K562 (cell line): Measurements from ENCODE around the gene ABCC5. TPM values are rescaled to one million over a fixed set of nuclear protein-coding genes. Genes with fewer than 3 reads are reported as not detected.

ENCODE experiments used
- ARHGAP35 ChIP-seq: fragments of 450-650 bp; IDR thresholded peaks from 2 replicates; pipeline ENCODE4 v1.6.1; 2018; ENCODE audit not compliant: partially characterized antibody
- CBFB ChIP-seq: sonication (generic); formaldehyde crosslinking; IDR thresholded peaks from 2 replicates; pipeline ENCODE4 v1.4.0; 2020; ENCODE audit warnings: mild to moderate bottlenecking, missing genetic modification reagents
- ERF ChIP-seq: fragments of 450-650 bp; formaldehyde crosslinking; IDR thresholded peaks from 2 replicates; pipeline ENCODE4 v1.4.0; 2020; ENCODE audit warnings: mild to moderate bottlenecking, mixed read lengths
- FOXJ2 ChIP-seq: fragments of 200-800 bp; sonication (Bioruptor generic); IDR thresholded peaks from 2 replicates; pipeline ENCODE4 v1.6.1; 2016; ENCODE audit warnings: missing genetic modification characterization, missing compliant biosample characterization
- FOXP1 ChIP-seq: sonication (generic); formaldehyde crosslinking; IDR thresholded peaks from 2 replicates; pipeline ENCODE4 v1.8.0; 2022; ENCODE audit warnings: mild to moderate bottlenecking, missing genetic modification reagents
- GTF2A2 ChIP-seq: IDR thresholded peaks from 2 replicates; pipeline ENCODE4 v1.6.1; 2016; ENCODE audit warnings: mild to moderate bottlenecking, missing genetic modification characterization, missing compliant biosample characterization
- HMGXB4 ChIP-seq: sonication (generic); formaldehyde crosslinking; IDR thresholded peaks from 2 replicates; pipeline ENCODE4 v1.8.1; 2023; ENCODE audit warnings: mild to moderate bottlenecking, missing genetic modification reagents
- ILF3 ChIP-seq: fragments of 450-650 bp; IDR thresholded peaks from 2 replicates; pipeline ENCODE4 v1.6.1; 2018; ENCODE audit warnings: antibody characterized with exemption, mild to moderate bottlenecking, moderate library complexity, borderline replicate concordance
- MAFG ChIP-seq: fragments of 450-650 bp; conservative IDR thresholded peaks from 2 replicates; pipeline ENCODE4 v1.6.1; 2016; ENCODE audit warnings: missing genetic modification characterization, missing compliant biosample characterization
- MECOM ChIP-seq: fragments of 250-450 bp; sonication (Bioruptor Pico); IDR thresholded peaks from 2 replicates; pipeline ENCODE4 v1.8.0; 2022; ENCODE audit warnings: inconsistent platforms
- NR2C2 ChIP-seq, 2 experiments: fragments of 200-800 bp in 1 of 2; sonication (Bioruptor generic) in 1 of 2; sonication (generic) in 1 of 2; formaldehyde crosslinking in 1 of 2; IDR thresholded peaks; 2 replicates each; pipeline versions ENCODE4 v1.6.1 to v1.8.0; 2016 to 2022; ENCODE audit warnings: mild to moderate bottlenecking in 1 of 2, missing compliant biosample characterization in 1 of 2, missing genetic modification characterization in 1 of 2, missing genetic modification reagents in 1 of 2
- POU5F1 ChIP-seq: fragments of 150-350 bp; IDR thresholded peaks from 2 replicates; pipeline ENCODE4 v1.6.1; 2014; ENCODE audit warnings: borderline replicate concordance, low read length, low read depth, mild to moderate bottlenecking; ENCODE audit not compliant: partially characterized antibody
- SLC30A9 ChIP-seq: fragments of 250-450 bp; sonication (Bioruptor Pico); IDR thresholded peaks from 2 replicates; pipeline ENCODE4 v1.8.0; 2022; ENCODE audit warnings: mild to moderate bottlenecking, moderate library complexity
- SMARCC2 ChIP-seq: fragments of 450-650 bp; IDR thresholded peaks from 2 replicates; pipeline ENCODE4 v1.6.1; 2017; ENCODE audit warnings: antibody characterized with exemption, moderate library complexity, mild to moderate bottlenecking, low read depth
- SREBF2 ChIP-seq: sonication (generic); formaldehyde crosslinking; IDR thresholded peaks from 2 replicates; pipeline ENCODE4 v1.4.0; 2020; ENCODE audit warnings: mild to moderate bottlenecking, missing genetic modification reagents
- STAG1 ChIP-seq: sonication (generic); formaldehyde crosslinking; IDR thresholded peaks from 2 replicates; pipeline ENCODE4 v1.5.0; 2020; ENCODE audit warnings: missing genetic modification reagents, borderline replicate concordance
- ZNF280B ChIP-seq: fragments of 250-450 bp; sonication (Bioruptor Pico); IDR thresholded peaks from 2 replicates; pipeline ENCODE4 v1.5.1; 2021; ENCODE audit warnings: mild to moderate bottlenecking
- ZNF408 ChIP-seq: fragments of 250-450 bp; sonication (Bioruptor Pico); IDR thresholded peaks from 2 replicates; pipeline ENCODE4 v1.4.0; 2020; ENCODE audit warnings: low read depth, mild to moderate bottlenecking, moderate library complexity
- ZNF57 ChIP-seq: fragments of 450-650 bp; formaldehyde crosslinking; IDR thresholded peaks from 2 replicates; pipeline ENCODE4 v1.4.0; 2020; ENCODE audit warnings: mild to moderate bottlenecking, moderate library complexity
- ZNF584 ChIP-seq: fragments of 200-800 bp; sonication (Bioruptor generic); IDR thresholded peaks from 2 replicates; pipeline ENCODE4 v1.6.1; 2016; ENCODE audit warnings: low read depth, mild to moderate bottlenecking, missing genetic modification characterization, missing compliant biosample characterization
- ZNF592 ChIP-seq: fragments of 450-650 bp; IDR thresholded peaks from 2 replicates; pipeline ENCODE4 v1.6.1; 2017; ENCODE audit warnings: antibody characterized with exemption, mild to moderate bottlenecking
- ZNF644 ChIP-seq: fragments of 200-800 bp; sonication (Bioruptor generic); IDR thresholded peaks from 2 replicates; pipeline ENCODE4 v1.6.1; 2016; ENCODE audit warnings: low read depth, missing genetic modification characterization, missing compliant biosample characterization
- polyA plus RNA-seq, 8 experiments: library from polyadenylated mRNA; depleted of rRNA in 4 of 8; stranded (reverse) in 5 of 8; unstranded in 3 of 8; fragments of >200 nt; fragmentation: Nextera tagmentation in 2 of 8; fragmentation: Illumina TruSeq in 1 of 8; extraction: Ambion mirVana in 2 of 8; extraction: Trizol in 1 of 8; gene quantifications; 2 replicates each; pipeline versions ENCODE4 v1.2.1 to v1.2.3, GENCODE V29; 2011 to 2014; ENCODE audit warnings: inconsistent platforms in 1 of 8, missing spikeins in 1 of 8
- total RNA-seq, 7 experiments: library from RNA; depleted of rRNA in 6 of 7; stranded (reverse); fragments of >200 nt in 6 of 7; fragmentation: Illumina TruSeq in 2 of 7; extraction: Trizol in 2 of 7; gene quantifications; 2 replicates each; pipeline versions ENCODE4 v1.2.1 to v1.2.3, GENCODE V29; 2011 to 2021; ENCODE audit warnings: low replicate concordance in 1 of 7

The ABCC5 gene
- total and polyA plus RNA-seq, 9 of the 15 experiments (the other 6 are each of a cell fraction or from before 2014, with no cell fraction given): 22.0 to 53.0 (median 41.9) TPM

- TF ChIP-seq CBFB (CRISPR knock-in tag) (no peak), MECOM (peak; percentile 53; the same call in 1 of the 2 replicates), NR2C2 (CRISPR knock-in tag; IDR thresholded peaks at IDR 0.05) (no peak), NR2C2 (tag; IDR thresholded peaks at IDR 0.05) (peak; percentile 92), ZNF644 (peak; percentile 71; the same call in 1 of the 2 replicates), MAFG (tag) (peak; percentile 60), ARHGAP35 (no peak), GTF2A2 (tag) (no peak), SLC30A9 (CRISPR knock-in tag) (no peak), STAG1 (no peak), ZNF408 (CRISPR knock-in tag) (no peak), ZNF280B (CRISPR knock-in tag) (no peak), FOXJ2 (tag) (no peak), POU5F1 (no peak), SMARCC2 (peak; percentile 80), FOXP1 (CRISPR knock-in tag) (no peak), ZNF592 (peak; percentile 52; the same call in 1 of the 2 replicates), ERF (CRISPR knock-in tag) (no peak), ILF3 (no peak), SREBF2 (CRISPR knock-in tag) (no peak), ZNF57 (CRISPR knock-in tag) (no peak), ZNF584 (CRISPR knock-in tag) (0 out of 2 replicates have a peak, but pooled peaks have one; percentile 29), HMGXB4 (CRISPR knock-in tag) (no peak)
Observed at GRCh38 chr3:183988216-183988790, 29.4 kb downstream of the ABCC5 start (continued).
